HG02973 (cell line): Measurements from ENCODE around the gene VDAC2.
A peak's percentile ranks its signal among the peaks of the same experiment; 100 is the strongest.
"Not testable (repeated sequence)": the region's sequence is repeated elsewhere in the genome, so short reads cannot be mapped to it uniquely, and the experiment has no call there.

Experiments
- ATAC-seq: cut with Tn5 transposase; IDR thresholded peaks from one replicate; pipeline ENCODE4 v1.9.1; 2021; ENCODE audit warnings: moderate library complexity; ENCODE audit not compliant: unreplicated experiment

VDAC2 gene

GRCh38 chr10:75197906-75198305 is 12.7 kb upstream of the VDAC2 start:
- no peak for ATAC-seq

GRCh38 chr10:75199949-75200348 is 10.6 kb upstream of the VDAC2 start:
- ATAC-seq, result not testable (repeated sequence)

GRCh38 chr10:75201793-75202307 is 8.7 kb upstream of the VDAC2 start:
- ATAC-seq, result no peak

- ATAC-seq, result no peak
These were observed 8.1 kb upstream of the VDAC2 start for GRCh38 chr10:75202321-75203045.

DNA sequence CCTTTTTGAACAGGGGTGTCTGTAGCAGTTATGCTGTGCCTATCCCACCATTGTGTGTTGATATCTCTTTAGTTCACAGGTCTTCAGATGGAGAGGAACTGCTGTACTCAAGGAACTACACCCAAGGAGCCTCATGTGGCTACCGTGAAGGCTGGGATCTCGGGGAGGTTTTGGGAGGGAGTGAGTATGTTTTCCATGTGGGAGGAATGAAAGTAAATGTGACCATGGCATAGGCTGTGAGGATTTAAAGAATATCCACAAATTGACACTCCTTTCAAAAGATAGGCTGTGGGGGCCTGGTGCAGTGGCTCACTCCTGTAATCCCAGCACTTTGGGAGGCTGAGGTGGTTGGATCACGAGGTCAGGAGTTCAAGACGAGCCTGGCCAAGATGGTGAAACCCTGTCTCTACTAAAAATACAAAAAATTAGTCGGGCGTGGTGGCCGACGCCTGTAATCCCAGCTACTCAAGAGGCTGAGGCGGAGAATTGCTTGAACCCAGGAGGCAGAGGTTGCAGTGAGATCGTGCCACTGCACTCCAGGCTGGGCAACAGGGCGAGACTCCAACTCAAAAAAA is 7.5 kb upstream of the VDAC2 start:
- not testable (repeated sequence) for ATAC-seq

DNA sequence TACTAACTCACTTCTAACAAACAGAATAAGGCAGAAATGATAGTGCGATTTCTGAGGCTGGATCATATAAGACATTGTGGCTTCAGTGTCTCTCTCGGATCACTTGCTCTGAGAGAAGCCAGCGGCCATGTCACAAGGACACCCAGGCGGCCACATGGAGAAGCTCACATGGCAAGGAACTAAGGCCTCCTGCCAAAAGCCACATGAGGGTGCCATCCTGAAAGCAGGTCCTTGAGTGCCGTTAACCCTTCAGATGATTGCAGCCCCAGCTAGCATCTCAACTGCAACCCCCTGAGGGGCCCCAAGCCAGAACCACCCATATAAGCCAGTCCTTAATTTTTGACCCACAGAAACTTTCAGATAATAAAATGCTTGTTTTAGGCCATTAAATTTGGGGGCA is 6.9 kb upstream of the VDAC2 start:
- no peak for ATAC-seq

DNA sequence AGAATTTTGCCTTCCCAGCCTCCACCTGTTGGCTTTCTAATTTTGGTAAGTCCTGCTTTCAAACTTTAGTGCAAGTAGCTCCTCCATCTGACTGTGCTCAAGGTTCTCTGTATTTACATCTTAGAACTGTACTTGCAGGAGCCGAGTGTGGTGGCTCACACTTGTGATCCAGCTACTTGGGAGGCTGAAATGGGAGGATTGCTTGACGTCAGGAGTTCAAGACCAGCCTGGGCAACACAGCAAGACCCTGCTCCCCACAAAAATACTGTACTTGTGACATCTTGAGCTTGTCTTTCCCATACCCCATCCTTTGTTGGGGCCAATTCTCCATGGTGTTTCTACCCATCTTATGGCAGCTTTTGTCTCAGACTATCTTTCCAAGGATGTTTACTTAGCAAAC is 4.7 kb upstream of the VDAC2 start:
- ATAC-seq, result no peak

GRCh38 chr10:75206638-75207037 is 4.0 kb upstream of the VDAC2 start:
- ATAC-seq, result not testable (repeated sequence)

- ATAC-seq, result no peak
These were observed 3.3 kb upstream of the VDAC2 start for GRCh38 chr10:75207079-75207856.

DNA sequence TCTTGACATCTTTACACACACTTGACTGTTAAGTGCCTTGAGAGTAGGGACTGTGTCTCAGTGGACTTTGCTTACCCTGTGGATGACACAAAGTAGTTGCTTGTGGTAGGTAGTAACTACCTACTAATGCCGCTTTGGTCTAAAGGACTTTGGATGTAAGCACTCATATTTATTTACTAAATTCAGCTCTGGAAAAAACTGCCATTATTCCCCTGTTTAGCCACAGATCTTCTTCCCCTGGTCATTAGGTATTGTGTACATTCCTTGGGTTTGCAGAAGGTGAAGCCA is 2.8 kb upstream of the VDAC2 start:
- ATAC-seq, result no peak

DNA sequence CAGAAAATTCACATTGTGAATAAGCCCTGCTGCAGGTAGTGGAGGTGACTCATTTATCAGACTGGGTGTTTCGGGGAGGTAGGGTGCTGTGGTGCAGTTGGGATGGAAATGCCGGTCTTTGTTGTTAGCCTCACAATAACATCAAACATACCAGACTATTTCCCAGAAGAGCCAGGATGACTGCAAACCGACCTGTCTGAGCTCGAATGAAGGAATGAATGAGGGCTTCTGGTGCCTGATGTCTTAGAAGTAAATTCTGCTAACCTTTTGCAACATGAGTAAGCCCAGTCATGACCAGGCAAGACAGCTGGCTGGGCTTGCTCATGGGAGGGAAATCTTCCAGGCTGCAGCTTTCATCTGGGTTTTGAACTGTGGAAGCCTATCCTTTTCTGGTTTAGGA is 2.4 kb upstream of the VDAC2 start:
- ATAC-seq, result no peak

DNA sequence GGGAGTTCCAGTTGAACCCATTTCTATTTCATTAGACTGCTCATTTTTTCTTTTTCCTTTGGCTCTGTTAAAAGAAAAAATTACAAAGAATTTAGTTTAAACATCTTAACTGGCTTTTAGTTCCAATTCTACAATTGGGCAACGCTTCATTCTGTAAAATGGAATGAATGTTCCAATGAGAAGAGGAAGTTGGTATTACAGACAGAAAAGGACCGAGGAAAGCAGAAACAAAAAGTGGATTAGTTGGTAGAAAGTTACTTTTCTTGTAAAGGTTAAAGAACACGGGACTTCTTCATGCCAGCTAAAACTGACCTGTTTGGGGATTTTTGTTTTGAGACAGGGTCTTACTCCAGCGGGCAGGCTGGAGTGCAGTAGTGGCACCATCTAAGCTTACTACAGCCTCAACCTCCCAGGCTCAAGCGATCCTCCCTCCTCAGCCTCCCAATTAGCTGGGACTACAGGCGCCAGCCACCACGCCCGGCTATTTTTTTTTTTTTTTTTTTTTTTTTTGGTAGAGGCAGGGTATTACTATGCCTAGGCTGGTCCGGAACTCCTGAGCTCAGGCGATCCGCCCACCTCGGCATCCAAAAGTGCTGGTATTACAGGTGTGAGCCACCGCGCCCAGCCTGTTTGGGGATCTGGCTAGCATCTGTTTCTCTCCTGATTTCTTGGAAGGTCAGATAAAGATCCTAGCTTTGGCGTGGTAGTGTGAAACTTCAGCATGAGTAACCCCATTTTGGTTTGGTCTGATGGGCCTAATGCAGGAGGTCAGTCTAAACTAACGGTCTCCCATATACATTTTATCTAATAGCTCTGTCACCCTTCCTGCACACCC is 1.3 kb upstream of the VDAC2 start:
- no peak for ATAC-seq

GRCh38 chr10:75209921-75210281 is 695 bp upstream of the VDAC2 start:
- ATAC-seq, result peak; percentile 40

DNA sequence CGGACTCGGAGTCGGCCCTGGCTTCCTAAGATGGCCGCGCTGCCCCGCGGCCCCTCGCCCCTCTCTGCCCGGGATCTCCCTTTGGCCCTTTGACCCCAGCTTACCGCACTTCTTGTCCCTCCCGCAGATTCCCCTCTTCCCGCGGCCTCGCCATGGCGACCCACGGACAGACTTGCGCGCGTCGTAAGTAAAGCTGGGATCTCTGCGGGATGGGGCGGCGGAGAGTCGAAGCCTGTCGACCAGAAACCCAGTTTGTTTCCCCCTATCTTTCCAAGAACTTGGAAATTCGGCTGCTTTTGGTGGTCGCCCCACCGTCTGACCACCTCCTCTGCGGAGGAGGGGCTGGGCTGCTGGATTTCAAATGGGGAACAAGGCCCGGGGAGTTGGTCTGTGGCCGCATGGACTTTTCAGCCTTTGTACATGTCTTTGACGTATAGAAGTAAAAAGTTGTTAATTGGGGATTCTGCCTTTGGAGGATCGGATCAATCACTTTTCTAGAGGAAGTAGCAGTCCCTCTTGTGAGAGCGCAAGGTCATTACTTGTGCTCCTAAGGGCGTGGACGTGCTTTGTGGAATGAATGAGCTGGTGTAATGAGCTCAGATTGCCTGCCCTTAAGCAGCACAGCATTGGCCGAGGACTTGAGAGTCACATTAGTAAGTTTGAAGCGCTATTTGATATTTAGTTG is 553 bp downstream of the VDAC2 start:
- no peak for ATAC-seq

- ATAC-seq, result no peak
These were observed 1.7 kb downstream of the VDAC2 start for GRCh38 chr10:75212343-75212742.

- ATAC-seq, result no peak
These were observed 9.7 kb downstream of the VDAC2 start for GRCh38 chr10:75220274-75220673.

GRCh38 chr10:75221492-75221891 is 10.9 kb downstream of the VDAC2 start:
- not testable (repeated sequence) for ATAC-seq

GRCh38 chr10:75223507-75223906 is 12.9 kb downstream of the VDAC2 start:
- no peak for ATAC-seq

- no peak for ATAC-seq
These were observed 15.5 kb downstream of the VDAC2 start for GRCh38 chr10:75226095-75226494.

- no peak for ATAC-seq
These were observed 16.1 kb downstream of the VDAC2 start for GRCh38 chr10:75226656-75227055.

DNA sequence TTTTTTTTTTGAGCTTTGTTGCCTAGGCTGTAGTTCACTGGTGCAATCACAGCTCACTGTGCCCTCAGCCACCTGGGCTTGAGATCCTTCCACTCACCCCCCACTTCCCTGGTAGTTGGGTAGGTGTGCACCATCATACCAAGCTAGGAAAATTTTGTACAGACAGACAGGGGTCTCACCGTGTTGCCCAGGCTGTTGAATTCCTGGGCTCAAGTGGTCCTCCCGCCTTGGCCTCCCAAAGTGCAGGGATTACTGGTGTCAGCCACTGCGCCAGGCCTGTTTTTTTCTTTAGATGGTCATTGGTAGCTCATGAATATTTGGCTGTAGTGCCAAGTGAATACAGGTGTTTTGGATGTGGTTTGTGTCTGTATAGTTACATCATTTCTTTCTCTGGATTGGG is 17.7 kb downstream of the VDAC2 start:
- no peak for ATAC-seq
